ENCODE measurements around the gene ACAD8.

Gene ACAD8

GRCh38 chr11:134292661-134293060, 39.3 kb downstream of the ACAD8 start:
- no peak for DNase-seq

GRCh38 chr11:134293119-134294113, 40.0 kb downstream of the ACAD8 start:
- DNase-seq, result no peak

- DNase-seq, result no peak
These were observed 41.3 kb downstream of the ACAD8 start for GRCh38 chr11:134294664-134295063.

- DNase-seq, result no peak
These were observed 58.9 kb downstream of the ACAD8 start for GRCh38 chr11:134312223-134312622.

- no peak for DNase-seq
These were observed 59.4 kb downstream of the ACAD8 start for GRCh38 chr11:134312807-134313206.

GRCh38 chr11:134313379-134313778, 60.0 kb downstream of the ACAD8 start:
- no peak for DNase-seq

GRCh38 chr11:134313821-134314607, 60.6 kb downstream of the ACAD8 start:
- no peak for DNase-seq
